BJ (cell line): Measurements from ENCODE around the gene SLC6A6. TPM values are rescaled to one million over a fixed set of nuclear protein-coding genes. Genes with fewer than 3 reads are reported as not detected.

Experiments used
- CTCF ChIA-PET: fragments of 350-600 bp; formaldehyde crosslinking; extraction: SDS; loops from one replicate; lab custom pipeline; 2021; ENCODE audit warnings: antibody characterized with exemption, inconsistent platforms; lab: Yijun Ruan, JAX
- POLR2A ChIA-PET: fragments of 300-600 bp; sonication (Branson Sonifier 250); formaldehyde crosslinking; extraction: SDS; loops from one replicate; lab custom pipeline; 2021; ENCODE audit warnings: antibody characterized with exemption; lab: Charles Lee
- DNase-seq: peaks from one replicate; pipeline ENCODE4 v3.0.0-alpha.2; 2011; ENCODE audit warnings: low read depth
- H3K27me3 ChIP-seq: 2 replicates; pipeline ENCODE4 v1.6.0; 2011; ENCODE audit warnings: low read length; ENCODE audit not compliant: control insufficient read depth, insufficient read depth
- H3K36me3 ChIP-seq: 2 replicates; pipeline ENCODE4 v1.5.1; 2011; ENCODE audit warnings: low read length; ENCODE audit not compliant: control insufficient read depth, insufficient read depth
- H3K4me3 ChIP-seq: 2 replicates; pipeline ENCODE4 v1.5.1; 2011; ENCODE audit warnings: low read depth, mild to moderate bottlenecking, control low read depth, low read length
- polyA plus RNA-seq: library from polyadenylated mRNA; depleted of rRNA; stranded (reverse); fragments of >200 nt; gene quantifications from 2 replicates; pipeline ENCODE4 v1.2.3, GENCODE V29; 2011
- TF ChIP-seq, protein P1 (sequence below): IDR thresholded peaks from 2 replicates; pipeline ENCODE4 v1.5.1; 2011; ENCODE audit warnings: low read depth, mild to moderate bottlenecking, control low read depth, inconsistent platforms, low read length, moderate library complexity; ENCODE audit not compliant: insufficient read depth

SLC6A6 gene
- polyA plus RNA-seq, 1 experiment = 114 TPM

DNA sequence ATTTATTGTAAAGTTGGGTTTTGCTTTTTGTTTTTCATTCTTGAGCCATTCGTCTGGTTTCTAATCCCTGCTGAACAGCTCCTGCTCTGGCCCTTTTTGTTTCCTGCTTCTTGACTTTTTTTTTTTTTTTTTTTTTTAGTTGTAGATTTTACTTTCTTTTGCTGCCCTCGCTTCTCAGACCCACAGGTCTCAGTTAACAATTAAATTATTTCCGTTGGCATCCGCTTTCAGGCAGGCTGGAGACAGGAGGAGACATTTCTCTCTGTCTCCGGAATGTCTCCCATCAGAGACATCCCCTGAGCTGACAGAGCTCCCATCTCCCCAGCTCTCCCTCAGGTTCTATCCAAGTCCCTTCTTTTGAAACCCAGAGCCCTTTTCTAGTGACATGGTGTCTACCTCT lies 68.6 kb downstream of the SLC6A6 start:
- TF ChIP-seq, protein P1, sequence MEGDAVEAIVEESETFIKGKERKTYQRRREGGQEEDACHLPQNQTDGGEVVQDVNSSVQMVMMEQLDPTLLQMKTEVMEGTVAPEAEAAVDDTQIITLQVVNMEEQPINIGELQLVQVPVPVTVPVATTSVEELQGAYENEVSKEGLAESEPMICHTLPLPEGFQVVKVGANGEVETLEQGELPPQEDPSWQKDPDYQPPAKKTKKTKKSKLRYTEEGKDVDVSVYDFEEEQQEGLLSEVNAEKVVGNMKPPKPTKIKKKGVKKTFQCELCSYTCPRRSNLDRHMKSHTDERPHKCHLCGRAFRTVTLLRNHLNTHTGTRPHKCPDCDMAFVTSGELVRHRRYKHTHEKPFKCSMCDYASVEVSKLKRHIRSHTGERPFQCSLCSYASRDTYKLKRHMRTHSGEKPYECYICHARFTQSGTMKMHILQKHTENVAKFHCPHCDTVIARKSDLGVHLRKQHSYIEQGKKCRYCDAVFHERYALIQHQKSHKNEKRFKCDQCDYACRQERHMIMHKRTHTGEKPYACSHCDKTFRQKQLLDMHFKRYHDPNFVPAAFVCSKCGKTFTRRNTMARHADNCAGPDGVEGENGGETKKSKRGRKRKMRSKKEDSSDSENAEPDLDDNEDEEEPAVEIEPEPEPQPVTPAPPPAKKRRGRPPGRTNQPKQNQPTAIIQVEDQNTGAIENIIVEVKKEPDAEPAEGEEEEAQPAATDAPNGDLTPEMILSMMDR = no peak
- Histone ChIP-seq H3K27me3 (no peaks in the 10 kb centered on the region), H3K4me3 (no peak overlapping the region), H3K36me3 (peaks cover 48% of the 10 kb centered on the region)
- DNase-seq = no peak
- POLR2A ChIA-PET = no interaction called here
- CTCF ChIA-PET = interaction anchor here (1.2 to 1.3 kb wide), 2 partner anchors 267 to 284 kb away, joined by 3 to 4 read pairs; no protein-coding TSS in a partner anchor

DNA sequence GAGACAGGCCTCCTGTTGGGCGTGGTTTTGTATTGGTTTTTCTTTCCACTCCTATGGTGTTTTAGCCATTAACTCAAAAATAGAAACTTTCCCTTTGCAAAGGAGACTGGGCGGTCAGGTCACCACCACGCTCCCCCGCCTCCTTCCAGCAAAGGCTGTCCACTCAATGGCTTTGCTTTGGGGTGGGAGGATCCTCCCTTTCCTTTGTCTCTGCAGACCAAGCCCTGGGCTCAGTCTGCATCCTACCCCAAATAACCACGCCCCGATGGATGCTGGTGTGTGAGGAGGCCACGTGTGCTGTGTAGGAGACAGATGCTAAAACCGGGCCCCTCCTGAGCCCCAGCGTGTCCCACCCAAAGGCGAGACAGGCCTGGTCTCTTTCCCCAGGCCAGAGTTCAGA lies 69.3 kb downstream of the SLC6A6 start:
- Histone ChIP-seq H3K27me3 (no peaks in the 10 kb centered on the region), H3K4me3 (no peak overlapping the region), H3K36me3 (peaks cover 49% of the 10 kb centered on the region)
- DNase-seq = no peak
- ChIA-PET CTCF (interaction anchor here (1.3 to 1.6 kb wide), 3 partner anchors 9 to 268 kb away, joined by 4 read pairs; no protein-coding TSS in a partner anchor), POLR2A (no interaction called here)
- TF ChIP-seq, protein P1 = no peak

DNA sequence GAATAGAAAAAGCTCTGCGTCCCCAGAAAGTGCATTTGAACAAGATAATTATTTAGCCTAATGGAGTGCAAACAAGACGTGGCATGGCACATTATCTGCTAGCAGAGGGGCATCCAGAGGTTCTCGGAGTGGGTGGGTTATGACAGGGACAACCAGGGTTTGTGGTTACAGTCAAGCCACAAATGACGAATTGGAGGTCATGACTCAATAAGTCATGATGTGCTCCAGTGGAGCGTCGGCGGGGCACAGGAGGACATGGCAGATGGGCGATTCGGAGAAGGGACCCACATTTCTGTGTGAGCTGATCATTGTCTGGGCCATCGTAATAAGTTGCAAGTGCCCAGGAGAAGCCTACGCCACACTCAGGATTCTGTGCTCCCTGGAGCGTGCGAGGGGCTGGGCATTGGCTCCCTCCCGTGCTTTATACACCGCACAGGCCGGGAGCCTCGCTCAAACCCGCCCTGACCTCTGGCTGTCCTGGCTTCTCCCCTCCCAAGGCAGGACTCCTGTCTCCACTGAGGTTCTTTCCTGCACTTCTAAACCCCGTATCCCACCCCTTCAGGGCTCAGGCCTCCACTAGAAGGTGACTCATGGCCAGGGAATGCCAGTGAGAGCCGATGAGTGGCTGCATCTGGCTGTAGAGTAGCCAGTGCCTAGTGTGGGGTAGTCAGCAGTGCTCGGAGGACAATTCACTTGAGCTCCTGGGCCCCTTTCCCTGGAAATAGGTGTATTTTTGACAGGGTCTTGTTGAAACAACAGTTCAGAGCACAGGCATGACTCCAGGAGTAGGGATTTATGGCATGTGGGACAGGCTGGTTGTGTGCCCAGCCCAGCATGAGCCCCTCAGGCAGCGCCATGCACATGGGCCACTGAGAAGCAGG lies 70.3 kb downstream of the SLC6A6 start:
- peaks cover 52% of the 10 kb centered on the region for H3K36me3 ChIP-seq
- DNase-seq = peak; percentile 57
- TF ChIP-seq, protein P1 = no peak
- ChIA-PET POLR2A (interaction anchor here (0.7 kb wide), 1 partner anchor 82 kb away, joined by 3 read pairs; no protein-coding TSS in a partner anchor), CTCF (interaction anchor here (0.6 to 1.7 kb wide), 7 partner anchors 10 to 735 kb away, joined by 3 to 9 read pairs (median 3); no protein-coding TSS in a partner anchor)
- no peak overlapping the region for H3K4me3 ChIP-seq
- H3K27me3 ChIP-seq = no peaks in the 10 kb centered on the region

DNA sequence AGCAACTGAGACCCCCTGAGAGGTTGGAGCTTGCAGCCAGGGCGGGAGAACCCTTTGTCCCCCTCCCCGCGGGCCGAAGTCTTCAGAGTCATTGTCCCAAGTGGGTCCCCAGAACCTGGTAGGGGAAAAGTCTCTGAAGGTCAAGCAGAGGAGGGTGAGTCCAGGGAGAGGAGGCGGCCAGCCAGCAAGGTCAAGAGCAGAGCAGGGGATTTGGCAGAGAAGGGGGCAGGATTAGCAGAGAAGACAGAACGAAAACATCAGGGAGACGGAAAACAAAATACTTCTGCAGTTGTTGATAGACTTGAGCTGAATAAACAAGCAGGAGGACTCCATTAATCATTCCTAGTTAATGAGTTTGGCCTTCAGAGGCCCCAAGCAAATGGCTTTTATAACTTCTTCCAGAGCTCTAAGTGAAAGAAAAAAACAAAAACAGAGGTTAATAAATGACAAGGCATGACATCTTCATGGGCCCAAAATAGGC lies 71.0 kb downstream of the SLC6A6 start:
- CTCF ChIA-PET = interaction anchor here (0.6 to 1.7 kb wide), 6 partner anchors 21 to 735 kb away, joined by 3 to 9 read pairs (median 3); no protein-coding TSS in a partner anchor
- POLR2A ChIA-PET = interaction anchor here (0.7 kb wide), 1 partner anchor 83 kb away, joined by 3 read pairs; no protein-coding TSS in a partner anchor
- Histone ChIP-seq H3K27me3 (no peaks in the 10 kb centered on the region), H3K4me3 (no peak overlapping the region), H3K36me3 (peaks cover 52% of the 10 kb centered on the region)
- TF ChIP-seq, protein P1 = no peak
- DNase-seq = no peak
